H1 (cell line): ENCODE data around the gene AKT1. TPM values are rescaled to one million over a fixed set of nuclear protein-coding genes. Genes with fewer than 3 reads are reported as not detected.

Experiments used
- CHD2 ChIP-seq: IDR thresholded peaks from 2 replicates; pipeline ENCODE4 v1.6.1; 2012; ENCODE audit warnings: low read length, improper control_type of control experiment
- EGR1 ChIP-seq: IDR thresholded peaks from 2 replicates; pipeline ENCODE4 v1.6.1; 2011; ENCODE audit warnings: low read depth, low read length, borderline replicate concordance
- TAF7 ChIP-seq: optimal IDR thresholded peaks from 2 replicates; pipeline ENCODE3; 2011; ENCODE audit warnings: low read depth, mild to moderate bottlenecking, inconsistent platforms, low read length, moderate library complexity, borderline replicate concordance
- polyA plus RNA-seq, 7 experiments: library from polyadenylated mRNA; depleted of rRNA in 3 of 7; stranded (reverse) in 5 of 7; unstranded in 2 of 7; fragments of >200 nt in 5 of 7; fragments of 200-250 nt in 2 of 7; gene quantifications; 1 replicate in 5 of 7; 2 replicates in 1 of 7; 4 replicates in 1 of 7; pipeline versions ENCODE4 v1.2.1 to v1.2.3, GENCODE V29; 2011 to 2013; ENCODE audit warnings: missing spikeins in 2 of 7, mixed read lengths in 2 of 7
- total RNA-seq: library from RNA; stranded (reverse); fragmentation: NEBNext Ultra II Directional; extraction: Animal tissue kit (Norgen Biotek cat#: 25700); gene quantifications from 2 replicates; pipeline ENCODE4 v1.2.1, GENCODE V29; 2021

Gene AKT1
- total and polyA plus RNA-seq, 2 of the 8 experiments (the other 6 are each of a cell fraction or from before 2014, with no cell fraction given), result 68.1 to 71.5 TPM

DNA sequence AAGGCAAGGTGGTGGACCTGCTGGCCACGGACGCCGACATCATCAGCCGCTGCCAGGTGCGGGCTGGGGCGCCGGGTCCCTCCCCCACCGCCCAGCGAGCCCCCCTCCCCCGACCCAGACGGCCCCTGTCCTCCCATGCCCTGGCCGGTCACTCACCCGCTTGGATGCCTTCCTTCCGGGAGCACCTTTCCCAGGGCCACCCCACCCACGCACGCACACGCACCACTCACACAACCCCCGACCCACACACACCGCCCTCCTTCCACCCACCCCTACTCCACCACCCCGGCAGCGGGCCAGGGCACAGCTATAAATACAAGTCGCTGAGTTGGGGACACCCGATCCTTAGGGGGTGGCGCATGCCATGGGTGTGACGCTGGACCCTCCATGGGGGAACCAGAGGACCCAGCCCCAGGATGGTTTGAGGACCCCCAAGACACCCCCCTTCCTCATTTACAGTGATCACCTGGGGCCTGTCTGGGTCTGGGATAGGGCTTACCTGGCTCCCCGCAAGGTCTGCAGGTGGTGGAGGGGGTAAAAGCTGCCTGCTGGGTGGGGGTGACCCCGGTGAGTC lies 71.1 kb downstream of the AKT1 start (continued):
- TF ChIP-seq TAF7, result no peak
- TF ChIP-seq EGR1, result no peak
- TF ChIP-seq CHD2, result no peak
